B cell (primary cell): ENCODE data around the gene ITFG1.

Experiments
- EZH2 ChIP-seq: IDR thresholded peaks from 2 replicates; pipeline ENCODE4 v1.6.1; 2012; ENCODE audit warnings: borderline replicate concordance, low read depth, mild to moderate bottlenecking, moderate library complexity, low read length; ENCODE audit not compliant: insufficient read depth, poor library complexity, severe bottlenecking
- TF ChIP-seq, protein P1 (sequence below): fragments of 200-600 bp; IDR thresholded peaks from one replicate; pipeline ENCODE4 v1.8.0; 2022; ENCODE audit warnings: antibody characterized with exemption, mild to moderate bottlenecking

GRCh38 chr16:47250983-47251382, 209.9 kb downstream of the ITFG1 start:
- TF ChIP-seq, protein P1, sequence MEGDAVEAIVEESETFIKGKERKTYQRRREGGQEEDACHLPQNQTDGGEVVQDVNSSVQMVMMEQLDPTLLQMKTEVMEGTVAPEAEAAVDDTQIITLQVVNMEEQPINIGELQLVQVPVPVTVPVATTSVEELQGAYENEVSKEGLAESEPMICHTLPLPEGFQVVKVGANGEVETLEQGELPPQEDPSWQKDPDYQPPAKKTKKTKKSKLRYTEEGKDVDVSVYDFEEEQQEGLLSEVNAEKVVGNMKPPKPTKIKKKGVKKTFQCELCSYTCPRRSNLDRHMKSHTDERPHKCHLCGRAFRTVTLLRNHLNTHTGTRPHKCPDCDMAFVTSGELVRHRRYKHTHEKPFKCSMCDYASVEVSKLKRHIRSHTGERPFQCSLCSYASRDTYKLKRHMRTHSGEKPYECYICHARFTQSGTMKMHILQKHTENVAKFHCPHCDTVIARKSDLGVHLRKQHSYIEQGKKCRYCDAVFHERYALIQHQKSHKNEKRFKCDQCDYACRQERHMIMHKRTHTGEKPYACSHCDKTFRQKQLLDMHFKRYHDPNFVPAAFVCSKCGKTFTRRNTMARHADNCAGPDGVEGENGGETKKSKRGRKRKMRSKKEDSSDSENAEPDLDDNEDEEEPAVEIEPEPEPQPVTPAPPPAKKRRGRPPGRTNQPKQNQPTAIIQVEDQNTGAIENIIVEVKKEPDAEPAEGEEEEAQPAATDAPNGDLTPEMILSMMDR, result no peak
- TF ChIP-seq EZH2, result no peak
